Measurements from ENCODE around the gene KITLG.

DNA sequence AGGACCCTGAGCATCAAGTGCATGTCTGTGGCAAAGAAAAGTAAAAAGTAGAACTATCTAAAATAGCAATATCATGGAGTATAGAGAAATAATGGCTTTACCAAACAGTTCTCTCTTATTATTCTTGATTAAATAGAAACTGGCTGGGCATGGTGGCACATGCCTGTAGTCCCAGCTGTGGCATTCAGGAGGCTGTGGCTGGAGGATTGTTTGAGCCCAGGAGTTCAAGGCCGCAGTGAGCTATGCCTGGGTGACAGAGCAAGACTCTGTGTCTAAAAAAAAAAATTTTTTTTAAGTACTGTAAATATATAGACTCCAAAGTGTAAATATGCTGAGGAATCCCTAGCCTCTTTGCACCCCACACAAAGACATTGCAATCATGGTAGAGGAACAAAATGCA, 121.9 kb downstream of the KITLG start:
- TF ChIP-seq, protein P1, sequence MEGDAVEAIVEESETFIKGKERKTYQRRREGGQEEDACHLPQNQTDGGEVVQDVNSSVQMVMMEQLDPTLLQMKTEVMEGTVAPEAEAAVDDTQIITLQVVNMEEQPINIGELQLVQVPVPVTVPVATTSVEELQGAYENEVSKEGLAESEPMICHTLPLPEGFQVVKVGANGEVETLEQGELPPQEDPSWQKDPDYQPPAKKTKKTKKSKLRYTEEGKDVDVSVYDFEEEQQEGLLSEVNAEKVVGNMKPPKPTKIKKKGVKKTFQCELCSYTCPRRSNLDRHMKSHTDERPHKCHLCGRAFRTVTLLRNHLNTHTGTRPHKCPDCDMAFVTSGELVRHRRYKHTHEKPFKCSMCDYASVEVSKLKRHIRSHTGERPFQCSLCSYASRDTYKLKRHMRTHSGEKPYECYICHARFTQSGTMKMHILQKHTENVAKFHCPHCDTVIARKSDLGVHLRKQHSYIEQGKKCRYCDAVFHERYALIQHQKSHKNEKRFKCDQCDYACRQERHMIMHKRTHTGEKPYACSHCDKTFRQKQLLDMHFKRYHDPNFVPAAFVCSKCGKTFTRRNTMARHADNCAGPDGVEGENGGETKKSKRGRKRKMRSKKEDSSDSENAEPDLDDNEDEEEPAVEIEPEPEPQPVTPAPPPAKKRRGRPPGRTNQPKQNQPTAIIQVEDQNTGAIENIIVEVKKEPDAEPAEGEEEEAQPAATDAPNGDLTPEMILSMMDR (IDR thresholded peaks at IDR 0.05): no peak
- TF ChIP-seq POLR2A (IDR thresholded peaks at IDR 0.05): no peak
